HFFc6 (cell line): ENCODE results near the gene UBE2V1. TPM values are rescaled to one million over a fixed set of nuclear protein-coding genes. Genes with fewer than 3 reads are reported as not detected.
A peak's percentile ranks its signal among the peaks of the same experiment; 100 is the strongest.

ENCODE experiments used
- DNase-seq: peaks from one replicate; pipeline ENCODE4 v3.0.0-alpha.2; 2018
- H3K27ac Mint-ChIP-seq: 2 replicates; pipeline ENCODE4 v1.8.0; 2020; ENCODE audit warnings: mild to moderate bottlenecking, mixed read lengths
- H3K27me3 Mint-ChIP-seq: 2 replicates; pipeline ENCODE4 v1.8.0; 2021; ENCODE audit warnings: mild to moderate bottlenecking, moderate library complexity, mixed read lengths; ENCODE audit not compliant: insufficient read depth
- H3K36me3 Mint-ChIP-seq: 2 replicates; pipeline ENCODE4 v1.8.0; 2021; ENCODE audit warnings: low read depth, mixed read lengths
- H3K4me1 Mint-ChIP-seq: 2 replicates; pipeline ENCODE4 v1.8.0; 2020; ENCODE audit warnings: low read depth, mixed read lengths
- H3K4me3 Mint-ChIP-seq: 2 replicates; pipeline ENCODE4 v1.8.0; 2020; ENCODE audit warnings: mild to moderate bottlenecking, moderate library complexity, mixed read lengths
- H3K9me3 Mint-ChIP-seq: 2 replicates; pipeline ENCODE4 v1.8.0; 2020; ENCODE audit warnings: mild to moderate bottlenecking, mixed read lengths
- total RNA-seq, 6 experiments: library from RNA; stranded (reverse); fragmentation: NEBNext Ultra II Directional; extraction: Animal tissue kit (Norgen Biotek cat#: 25700); gene quantifications; 2 replicates in 1 of 6; 3 replicates in 5 of 6; pipeline ENCODE4 v1.2.3, GENCODE V29; 2021
- TF ChIP-seq, protein P1 (sequence below): fragments of 200-600 bp; sonication (generic); IDR thresholded peaks from 2 replicates; pipeline ENCODE4 v1.5.0; 2021; ENCODE audit warnings: antibody characterized with exemption, mild to moderate bottlenecking

Gene UBE2V1
- total RNA-seq, 6 experiments from 2014 or later: 192 to 242 (median 210) TPM

DNA sequence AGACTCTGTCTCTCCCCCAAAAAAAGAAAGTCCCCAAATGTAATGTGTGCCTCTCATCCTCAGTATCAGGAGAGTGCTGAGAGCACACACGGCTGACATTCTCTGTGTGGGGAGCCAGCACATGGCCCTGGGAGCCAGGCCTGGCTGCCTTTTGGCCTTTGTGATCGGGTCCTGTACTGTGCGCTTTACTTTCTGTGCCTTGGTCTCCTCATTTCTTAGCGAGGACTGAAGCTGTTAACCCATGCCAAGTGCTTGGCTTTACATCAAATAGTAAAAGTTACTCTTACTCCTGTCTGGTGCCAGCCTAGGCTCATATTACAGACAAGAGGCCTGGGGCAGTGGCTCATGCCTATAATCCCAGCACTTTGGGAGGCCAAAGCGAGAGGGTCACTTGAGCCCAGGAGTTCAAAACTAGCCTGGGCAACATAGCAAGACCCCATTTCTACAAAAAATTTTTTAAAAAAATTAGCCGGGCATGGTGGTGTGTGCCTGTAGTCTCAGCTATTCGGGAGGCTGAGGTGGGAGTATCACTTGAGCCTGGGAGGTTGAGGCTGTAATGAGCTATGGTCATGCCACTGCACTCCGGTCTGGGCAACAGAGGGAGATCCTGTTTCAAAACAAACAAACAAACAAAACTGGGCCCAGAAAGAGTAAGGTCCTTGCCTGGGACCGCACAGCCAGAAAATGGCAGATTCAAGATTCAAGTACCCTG lies 79.8 kb downstream of the UBE2V1 start:
- Mint-ChIP-seq H3K36me3 (peaks cover 9% of the 10 kb centered on the region), H3K4me3 (no peak overlapping the region), H3K27ac (peak overlapping the region; percentile 95), H3K27me3 (peaks cover under 1% of the 10 kb centered on the region), H3K4me1 (peaks cover 54% of the 10 kb centered on the region), H3K9me3 (peaks cover 13% of the 10 kb centered on the region)
- DNase-seq: no peak
- TF ChIP-seq, protein P1, sequence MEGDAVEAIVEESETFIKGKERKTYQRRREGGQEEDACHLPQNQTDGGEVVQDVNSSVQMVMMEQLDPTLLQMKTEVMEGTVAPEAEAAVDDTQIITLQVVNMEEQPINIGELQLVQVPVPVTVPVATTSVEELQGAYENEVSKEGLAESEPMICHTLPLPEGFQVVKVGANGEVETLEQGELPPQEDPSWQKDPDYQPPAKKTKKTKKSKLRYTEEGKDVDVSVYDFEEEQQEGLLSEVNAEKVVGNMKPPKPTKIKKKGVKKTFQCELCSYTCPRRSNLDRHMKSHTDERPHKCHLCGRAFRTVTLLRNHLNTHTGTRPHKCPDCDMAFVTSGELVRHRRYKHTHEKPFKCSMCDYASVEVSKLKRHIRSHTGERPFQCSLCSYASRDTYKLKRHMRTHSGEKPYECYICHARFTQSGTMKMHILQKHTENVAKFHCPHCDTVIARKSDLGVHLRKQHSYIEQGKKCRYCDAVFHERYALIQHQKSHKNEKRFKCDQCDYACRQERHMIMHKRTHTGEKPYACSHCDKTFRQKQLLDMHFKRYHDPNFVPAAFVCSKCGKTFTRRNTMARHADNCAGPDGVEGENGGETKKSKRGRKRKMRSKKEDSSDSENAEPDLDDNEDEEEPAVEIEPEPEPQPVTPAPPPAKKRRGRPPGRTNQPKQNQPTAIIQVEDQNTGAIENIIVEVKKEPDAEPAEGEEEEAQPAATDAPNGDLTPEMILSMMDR: no peak

Other genes starting within 250 kb of the UBE2V1 start
- 1 to 10 TPM; 6.9 to 8.0 (median 7.2) TPM for gene SPATA2, start 197.6 kb downstream of the UBE2V1 start, total RNA-seq
- 10 to 100 TPM; 51.6 to 61.0 (median 56.1) TPM for gene RNF114, start 176.8 kb downstream of the UBE2V1 start, total RNA-seq
- 1 to 10 TPM; 4.7 to 6.8 (median 5.2) TPM for gene SNAI1, start 130.2 kb downstream of the UBE2V1 start, total RNA-seq
- 10 to 100 TPM; 25.8 to 29.8 (median 27.8) TPM for gene PEDS1, start 40.6 kb upstream of the UBE2V1 start, total RNA-seq
- 10 to 100 TPM; 57.9 to 62.8 (median 59.8) TPM for gene CEBPB, start 77.7 kb upstream of the UBE2V1 start, total RNA-seq